ENCODE results near the gene OR2D3. TPM values are rescaled to one million over a fixed set of nuclear protein-coding genes. Genes with fewer than 3 reads are reported as not detected.
A peak's percentile ranks its signal among the peaks of the same experiment; 100 is the strongest.
"Not testable (repeated sequence)": the region's sequence is repeated elsewhere in the genome, so short reads cannot be mapped to it uniquely, and the experiment has no call there.

The OR2D3 gene
- total and polyA plus RNA-seq, 5 donors = not detected

- H3K4me3 ChIP-seq (ENCODE audit: low read length) = no peak overlapping the region
- H3K27me3 ChIP-seq (ENCODE audit: control insufficient read depth, insufficient read depth) = no peaks in the 10 kb centered on the region
- no peak for DNase-seq
- ATAC-seq = no peak
- no peak overlapping the region for H3K27ac ChIP-seq (ENCODE audit: low read length)
- intact Hi-C loops (cut with DNase I) = no loop called here
- 69% methylated on average over 4 of the region's 4 CpGs for WGBS
- no peaks in the 10 kb centered on the region for H3K4me1 ChIP-seq (ENCODE audit: control insufficient read depth, insufficient read depth, low read length)
- no peaks in the 10 kb centered on the region for H3K9me3 ChIP-seq (ENCODE audit: control insufficient read depth, low read length)
Measured at GRCh38 chr11:6928916-6929315, 8.1 kb downstream of the OR2D3 start.

GRCh38 chr11:6931146-6931713 is 10.4 kb downstream of the OR2D3 start:
- intact Hi-C loops (cut with DNase I) = no loop called here
- no peaks in the 10 kb centered on the region for H3K27me3 ChIP-seq (ENCODE audit: control insufficient read depth, insufficient read depth)
- no peak overlapping the region for H3K27ac ChIP-seq (ENCODE audit: low read length)
- H3K4me3 ChIP-seq (ENCODE audit: low read length) = no peak overlapping the region
- H3K4me1 ChIP-seq (ENCODE audit: control insufficient read depth, insufficient read depth, low read length) = no peaks in the 10 kb centered on the region
- WGBS = 77% methylated on average over 3 of the region's 3 CpGs
- no peaks in the 10 kb centered on the region for H3K9me3 ChIP-seq (ENCODE audit: control insufficient read depth, low read length)
- ATAC-seq (no peak), DNase-seq (no peak)

- no peaks in the 10 kb centered on the region for H3K27me3 ChIP-seq (ENCODE audit: control insufficient read depth, insufficient read depth)
- DNase-seq = peak in 1 of 3 donors; percentile 3
- H3K27ac ChIP-seq (ENCODE audit: low read length) = no peak overlapping the region
- intact Hi-C loops (cut with DNase I) = no loop called here
- WGBS = 82% methylated on average over 7 of the region's 7 CpGs
- H3K4me1 ChIP-seq (ENCODE audit: control insufficient read depth, insufficient read depth, low read length) = no peaks in the 10 kb centered on the region
- H3K9me3 ChIP-seq (ENCODE audit: control insufficient read depth, low read length) = no peaks in the 10 kb centered on the region
- no peak for ATAC-seq
- H3K4me3 ChIP-seq (ENCODE audit: low read length) = no peak overlapping the region
Measured at GRCh38 chr11:6932145-6932544, 11.3 kb downstream of the OR2D3 start.

- intact Hi-C loops (cut with DNase I) = no loop called here
- no peaks in the 10 kb centered on the region for H3K4me1 ChIP-seq (ENCODE audit: control insufficient read depth, insufficient read depth, low read length)
- no peaks in the 10 kb centered on the region for H3K27me3 ChIP-seq (ENCODE audit: control insufficient read depth, insufficient read depth)
- H3K9me3 ChIP-seq (ENCODE audit: control insufficient read depth, low read length) = no peaks in the 10 kb centered on the region
- no peak overlapping the region for H3K27ac ChIP-seq (ENCODE audit: low read length)
- ATAC-seq (no peak), DNase-seq (no peak)
- no peak overlapping the region for H3K4me3 ChIP-seq (ENCODE audit: low read length)
Measured at GRCh38 chr11:6941970-6942369, 21.2 kb downstream of the OR2D3 start.

GRCh38 chr11:6943131-6943530 is 22.3 kb downstream of the OR2D3 start:
- Histone ChIP-seq H3K4me3 (ENCODE audit: low read length) (no peak overlapping the region), H3K27me3 (ENCODE audit: control insufficient read depth, insufficient read depth) (no peaks in the 10 kb centered on the region), H3K4me1 (ENCODE audit: control insufficient read depth, insufficient read depth, low read length) (no peaks in the 10 kb centered on the region), H3K27ac (ENCODE audit: low read length) (no peak overlapping the region), H3K9me3 (ENCODE audit: control insufficient read depth, low read length) (no peaks in the 10 kb centered on the region)
- intact Hi-C loops (cut with DNase I) = no loop called here
- WGBS = 88% methylated on average over 3 of the region's 3 CpGs
- DNase-seq (no peak), ATAC-seq (no peak)

GRCh38 chr11:6954248-6954647 is 33.4 kb downstream of the OR2D3 start:
- H3K27ac ChIP-seq (ENCODE audit: low read length); H3K27me3 ChIP-seq (ENCODE audit: control insufficient read depth, insufficient read depth); intact Hi-C loops (cut with DNase I); H3K9me3 ChIP-seq (ENCODE audit: control insufficient read depth, low read length); DNase-seq; H3K4me3 ChIP-seq (ENCODE audit: low read length); H3K4me1 ChIP-seq (ENCODE audit: control insufficient read depth, insufficient read depth, low read length); ATAC-seq: not testable (repeated sequence)
- WGBS = 91% methylated on average over 10 of the region's 10 CpGs

GRCh38 chr11:6962141-6962540 is 41.3 kb downstream of the OR2D3 start:
- ATAC-seq = no peak
- intact Hi-C loops (cut with DNase I) = no loop called here
- H3K27me3 ChIP-seq (ENCODE audit: control insufficient read depth, insufficient read depth) = no peaks in the 10 kb centered on the region
- no peak overlapping the region for H3K4me3 ChIP-seq (ENCODE audit: low read length)
- no peak overlapping the region for H3K27ac ChIP-seq (ENCODE audit: low read length)
- DNase-seq = no peak
- H3K4me1 ChIP-seq (ENCODE audit: control insufficient read depth, insufficient read depth, low read length) = no peaks in the 10 kb centered on the region
- no peaks in the 10 kb centered on the region for H3K9me3 ChIP-seq (ENCODE audit: control insufficient read depth, low read length)

- no peak for ATAC-seq
- Histone ChIP-seq H3K27me3 (ENCODE audit: control insufficient read depth, insufficient read depth) (no peaks in the 10 kb centered on the region), H3K4me1 (ENCODE audit: control insufficient read depth, insufficient read depth, low read length) (no peaks in the 10 kb centered on the region), H3K27ac (ENCODE audit: low read length) (no peak overlapping the region), H3K9me3 (ENCODE audit: control insufficient read depth, low read length) (no peaks in the 10 kb centered on the region), H3K4me3 (ENCODE audit: low read length) (no peak overlapping the region)
- 89% methylated on average over 1 of the region's 1 CpG for WGBS
- intact Hi-C loops (cut with DNase I) = no loop called here
- DNase-seq = no peak
Measured at GRCh38 chr11:6962673-6963072, 41.9 kb downstream of the OR2D3 start.

- intact Hi-C loops (cut with DNase I) = no loop called here
- ATAC-seq = no peak
- H3K4me3 ChIP-seq (ENCODE audit: low read length) = no peak overlapping the region
- H3K27me3 ChIP-seq (ENCODE audit: control insufficient read depth, insufficient read depth) = no peaks in the 10 kb centered on the region
- H3K27ac ChIP-seq (ENCODE audit: low read length) = no peak overlapping the region
- H3K9me3 ChIP-seq (ENCODE audit: control insufficient read depth, low read length) = no peaks in the 10 kb centered on the region
- no peak for DNase-seq
- H3K4me1 ChIP-seq (ENCODE audit: control insufficient read depth, insufficient read depth, low read length) = no peaks in the 10 kb centered on the region
- WGBS = 98% methylated on average over 1 of the region's 1 CpG
Measured at GRCh38 chr11:6968816-6969215, 48.0 kb downstream of the OR2D3 start.

GRCh38 chr11:6969854-6970253 is 49.1 kb downstream of the OR2D3 start:
- H3K4me3 ChIP-seq (ENCODE audit: low read length); H3K27ac ChIP-seq (ENCODE audit: low read length); H3K4me1 ChIP-seq (ENCODE audit: control insufficient read depth, insufficient read depth, low read length); H3K9me3 ChIP-seq (ENCODE audit: control insufficient read depth, low read length); intact Hi-C loops (cut with DNase I); DNase-seq; ATAC-seq; H3K27me3 ChIP-seq (ENCODE audit: control insufficient read depth, insufficient read depth): not testable (repeated sequence)
- WGBS = 69% methylated on average over 4 of the region's 4 CpGs
